Skin epidermis (tissue), 12 donors: ENCODE data around the gene GINS2.
A peak's percentile ranks its signal among the peaks of the same experiment; 100 is the strongest.

ENCODE experiments used
- H3K27ac ChIP-seq, 21 experiments: fragments of 200-600 bp; sonication (generic) in 11 of 21; one replicate each; pipeline ENCODE4 v1.5.0; 2020; ENCODE audit warnings: mild to moderate bottlenecking in 3 of 21, inconsistent platforms in 2 of 21, moderate library complexity in 2 of 21
- H3K4me3 ChIP-seq, 7 experiments: fragments of 200-600 bp; sonication (generic) in 2 of 7; one replicate each; pipeline ENCODE4 v1.5.0; 2020; ENCODE audit warnings: inconsistent platforms in 2 of 7, mild to moderate bottlenecking in 2 of 7, moderate library complexity in 1 of 7

GINS2 gene

GRCh38 chr16:85688586-85689284 is at the start of gene GINS2:
GINS2 (minus strand) TSS chr16:85688954; CDS start chr16:85688898, 56 bp downstream.
- H3K27ac ChIP-seq, result peak within 1 kb of the TSS in 5 of 21 experiments; percentile 11 to 56 (median 49)
- peak within 1 kb of the TSS; percentile 45 to 83 (median 72) for H3K4me3 ChIP-seq

DNA sequence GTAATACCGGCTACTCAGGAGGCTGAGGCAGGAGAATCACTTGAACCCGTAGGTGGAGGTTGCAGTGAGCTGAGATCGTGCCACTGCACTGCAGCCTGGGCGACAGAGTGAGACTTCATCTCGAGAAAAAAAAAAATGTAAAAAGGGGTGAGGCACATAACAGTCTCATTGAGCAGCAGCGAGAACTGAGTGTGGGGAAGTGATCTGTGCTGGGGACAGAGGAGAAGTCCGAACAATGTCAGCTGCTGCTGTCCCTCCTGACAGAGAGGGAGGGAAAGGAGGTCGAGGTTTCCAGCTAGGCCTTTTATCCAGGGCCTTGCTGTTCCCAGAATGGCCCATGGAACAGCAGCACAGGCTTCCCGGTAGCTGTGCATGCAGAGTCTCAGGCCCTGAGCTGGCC is 48.2 kb upstream of the GINS2 start:
- Histone ChIP-seq H3K4me3 (no peak overlapping the region), H3K27ac (no peak overlapping the region)

DNA sequence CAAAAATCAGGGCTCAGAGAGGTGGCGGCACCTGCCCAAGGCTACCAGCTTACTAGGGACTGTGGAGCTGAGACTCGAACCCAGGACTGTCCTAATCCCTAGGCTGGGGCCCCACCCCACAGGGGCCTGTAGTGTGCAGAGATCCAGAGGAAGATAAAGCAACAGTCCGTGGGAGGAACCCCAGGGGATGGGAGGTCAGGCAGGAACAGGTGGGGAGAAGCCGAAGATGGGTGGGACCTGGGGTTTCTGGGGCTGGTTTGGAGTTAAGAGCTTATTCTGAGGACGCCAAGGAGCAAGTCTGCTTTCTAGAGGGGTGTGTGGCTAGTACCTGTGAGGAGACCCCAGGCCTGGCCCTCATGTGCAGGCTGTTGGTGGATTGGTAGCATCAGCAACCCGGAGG is 47.2 kb upstream of the GINS2 start:
- Histone ChIP-seq H3K4me3 (no peak overlapping the region), H3K27ac (no peak overlapping the region)

GRCh38 chr16:85735225-85735635 is 46.5 kb upstream of the GINS2 start:
- H3K27ac ChIP-seq, result peak overlapping the region in 3 of 21 experiments; percentile 8 to 37 (median 10)

GRCh38 chr16:85734311-85735017 is 45.7 kb upstream of the GINS2 start:
- Histone ChIP-seq H3K27ac (peak overlapping the region in 4 of 21 experiments; percentile 1 to 37 (median 9)), H3K4me3 (no peak overlapping the region)

More at GRCh38 chr16:85735225-85735635, 46.5 kb upstream of the GINS2 start:
- H3K4me3 ChIP-seq, result no peak overlapping the region

DNA sequence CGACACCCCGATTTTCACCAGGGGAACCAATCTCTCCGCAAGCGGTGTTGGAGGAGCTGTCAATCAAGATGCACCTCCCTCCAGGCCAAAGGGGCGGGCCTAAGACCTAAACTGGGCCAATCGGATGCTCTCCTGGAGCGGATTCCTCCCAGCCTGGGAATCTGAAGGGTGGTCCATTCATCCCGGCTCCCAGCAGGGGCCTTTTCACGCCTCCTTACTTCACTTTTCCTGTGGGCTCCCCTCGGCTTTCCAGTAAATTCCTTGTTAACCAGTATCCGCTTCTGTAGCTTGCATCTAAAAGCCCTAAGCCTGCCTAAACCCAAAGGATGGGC is 45.1 kb upstream of the GINS2 start:
- H3K27ac ChIP-seq, result no peak overlapping the region
- H3K4me3 ChIP-seq, result no peak overlapping the region

DNA sequence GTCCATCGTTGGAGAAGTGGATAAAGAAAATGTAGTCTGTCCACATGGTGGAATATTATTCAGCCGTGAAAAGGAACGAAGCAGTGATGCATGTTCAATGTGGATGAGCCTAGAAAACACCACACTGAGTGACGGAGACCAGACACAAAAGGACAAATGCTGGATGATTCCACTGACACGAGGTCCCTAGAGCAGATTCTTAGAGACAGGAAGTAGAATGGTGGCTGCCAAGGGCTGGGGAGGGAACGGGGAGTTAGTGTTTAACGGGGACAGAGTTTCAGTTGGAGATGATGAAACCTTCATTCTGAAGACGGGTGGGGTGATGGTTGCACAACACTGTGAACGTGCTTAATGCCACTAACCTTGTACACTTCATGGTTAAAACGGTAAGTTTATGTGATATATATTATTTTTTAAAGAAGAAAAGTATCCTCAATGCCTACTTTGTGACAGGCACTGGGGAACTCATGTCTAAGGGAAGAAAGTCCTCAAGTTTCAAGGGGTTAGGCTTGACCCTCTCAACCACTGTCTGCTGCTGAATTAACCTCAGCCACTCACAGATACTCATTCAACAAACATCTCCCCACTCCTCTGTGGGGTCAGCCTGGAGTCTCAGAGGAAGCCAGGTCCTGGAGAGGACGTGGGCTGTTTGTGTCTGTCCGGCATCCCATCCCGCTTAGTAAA is 44.5 kb upstream of the GINS2 start:
- Histone ChIP-seq H3K4me3 (no peak overlapping the region), H3K27ac (no peak overlapping the region)

DNA sequence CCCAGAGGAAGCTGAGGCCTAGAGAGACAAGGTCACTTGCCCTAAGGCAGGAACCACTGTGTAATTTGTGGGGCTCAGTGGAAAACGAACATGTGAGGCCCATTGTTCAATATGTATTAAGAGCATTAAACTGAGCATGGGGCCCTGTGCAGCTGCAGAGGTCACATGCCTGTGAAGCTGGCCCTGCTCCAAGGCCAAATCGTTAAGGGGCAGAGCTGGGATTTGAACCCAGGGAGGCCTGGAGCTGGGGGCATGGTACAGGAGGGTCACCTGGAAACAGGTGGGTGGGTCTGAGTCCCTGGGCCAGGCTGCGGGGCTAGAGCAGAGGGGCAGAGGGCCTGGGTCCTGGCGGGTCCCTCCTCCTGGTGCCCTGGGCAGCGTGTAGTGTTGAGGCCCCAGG is 42.4 kb upstream of the GINS2 start:
- no peak overlapping the region for H3K4me3 ChIP-seq
- no peak overlapping the region for H3K27ac ChIP-seq

- H3K4me3 ChIP-seq, result no peak overlapping the region
- H3K27ac ChIP-seq, result peak overlapping the region in 1 of 21 experiments; percentile 44
Observed at GRCh38 chr16:85730186-85730465, 41.4 kb upstream of the GINS2 start.

DNA sequence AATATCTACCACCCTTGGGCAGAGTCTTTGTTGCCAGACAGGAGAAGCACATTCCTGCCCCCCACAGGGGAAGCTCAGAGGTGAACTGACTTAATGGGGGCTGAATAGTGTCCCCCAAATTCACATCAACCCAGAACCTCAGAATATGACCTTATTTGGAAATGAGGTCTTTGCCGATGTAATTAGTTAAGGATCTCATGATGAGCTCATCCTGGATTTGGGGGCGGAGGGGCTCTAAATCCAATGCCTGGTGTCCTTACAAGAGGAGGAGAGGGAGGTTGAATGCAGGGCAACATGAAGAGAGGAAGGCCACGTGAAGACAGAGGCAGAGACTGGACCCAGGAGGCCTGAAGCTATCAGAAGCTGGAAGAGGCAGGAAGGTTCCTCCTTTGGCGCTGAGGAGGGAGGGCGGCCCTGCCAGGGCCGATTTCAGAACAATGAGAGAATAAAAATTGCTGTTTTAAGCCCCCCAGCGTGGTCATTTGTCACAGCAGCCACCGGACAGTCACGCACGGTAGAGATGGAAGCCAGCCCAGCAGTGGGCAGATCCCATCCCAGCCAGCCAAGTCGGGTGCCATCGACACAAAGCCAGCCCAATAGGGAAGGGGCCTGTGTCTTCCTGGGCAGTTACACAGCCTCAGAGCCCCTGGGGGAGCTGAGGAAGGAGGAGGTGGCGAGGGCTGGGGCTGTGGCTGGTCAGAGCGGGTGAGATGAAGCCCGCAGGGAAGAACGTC is 40.9 kb upstream of the GINS2 start:
- Histone ChIP-seq H3K27ac (peak overlapping the region in 1 of 21 experiments; percentile 44), H3K4me3 (no peak overlapping the region)

GRCh38 chr16:85728879-85729278 is 40.1 kb upstream of the GINS2 start:
- Histone ChIP-seq H3K27ac (no peak overlapping the region), H3K4me3 (no peak overlapping the region)

DNA sequence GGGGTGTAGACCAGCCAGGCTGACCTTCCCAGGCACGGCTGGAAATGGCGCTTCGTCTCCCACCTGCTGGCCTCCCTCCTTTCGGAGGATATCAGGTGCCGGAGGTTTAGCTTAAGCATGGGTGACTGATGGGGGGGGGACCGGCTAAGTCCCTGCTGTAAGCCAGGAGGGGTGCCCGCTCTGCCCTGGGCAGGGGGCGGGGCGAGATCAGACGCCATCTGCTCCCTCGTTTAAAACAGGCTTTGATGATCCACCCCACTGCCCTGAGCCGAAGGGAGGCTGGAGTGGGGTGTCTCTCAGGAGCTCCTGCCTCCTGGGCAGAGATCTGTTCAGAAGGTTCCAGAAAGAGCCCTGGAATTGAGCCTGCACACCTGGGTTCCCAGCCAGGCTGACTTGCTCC is 36.2 kb upstream of the GINS2 start:
- Histone ChIP-seq H3K4me3 (no peak overlapping the region), H3K27ac (no peak overlapping the region)

DNA sequence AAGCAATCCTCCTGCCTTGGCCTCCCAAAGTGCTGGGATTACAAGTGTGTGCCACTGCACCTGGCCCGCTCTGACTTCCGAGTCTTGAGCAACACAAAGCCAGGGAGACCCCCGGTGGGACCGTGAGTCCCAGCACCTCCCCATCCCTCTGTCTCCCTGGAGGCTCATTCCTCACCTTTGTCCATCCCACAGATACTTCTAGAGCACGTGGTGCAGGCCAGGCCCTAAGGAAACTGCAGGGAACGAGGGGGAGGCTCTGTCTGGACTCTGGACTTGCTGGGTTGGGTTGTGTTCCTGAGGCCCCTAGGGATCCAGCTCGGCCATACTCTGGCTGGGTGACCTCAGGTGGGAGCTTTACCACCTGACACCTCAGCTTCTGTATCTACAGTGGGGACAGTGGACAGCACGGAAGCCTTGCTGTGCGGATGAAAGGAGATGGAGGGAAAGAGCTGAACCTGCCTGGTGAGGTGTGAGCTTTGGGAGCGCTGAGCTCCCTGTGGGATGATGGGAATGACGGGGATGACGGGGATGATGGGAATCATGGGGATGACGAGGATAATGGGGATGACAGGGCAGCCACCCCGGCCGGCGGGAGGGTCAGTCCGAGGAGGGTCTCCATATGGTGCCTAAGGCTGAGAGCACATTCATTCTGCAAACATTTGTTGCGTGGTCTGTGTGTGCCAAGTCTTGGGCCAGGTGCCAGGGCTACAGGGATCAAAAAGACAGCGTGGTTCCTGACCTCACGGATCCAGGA is 35.5 kb upstream of the GINS2 start:
- H3K4me3 ChIP-seq, result no peak overlapping the region
- H3K27ac ChIP-seq, result no peak overlapping the region

GRCh38 chr16:85722128-85722893 is 33.6 kb upstream of the GINS2 start:
- Histone ChIP-seq H3K4me3 (no peak overlapping the region), H3K27ac (no peak overlapping the region)

GRCh38 chr16:85720302-85720637 is 31.5 kb upstream of the GINS2 start:
- H3K27ac ChIP-seq, result no peak overlapping the region
- H3K4me3 ChIP-seq, result no peak overlapping the region

DNA sequence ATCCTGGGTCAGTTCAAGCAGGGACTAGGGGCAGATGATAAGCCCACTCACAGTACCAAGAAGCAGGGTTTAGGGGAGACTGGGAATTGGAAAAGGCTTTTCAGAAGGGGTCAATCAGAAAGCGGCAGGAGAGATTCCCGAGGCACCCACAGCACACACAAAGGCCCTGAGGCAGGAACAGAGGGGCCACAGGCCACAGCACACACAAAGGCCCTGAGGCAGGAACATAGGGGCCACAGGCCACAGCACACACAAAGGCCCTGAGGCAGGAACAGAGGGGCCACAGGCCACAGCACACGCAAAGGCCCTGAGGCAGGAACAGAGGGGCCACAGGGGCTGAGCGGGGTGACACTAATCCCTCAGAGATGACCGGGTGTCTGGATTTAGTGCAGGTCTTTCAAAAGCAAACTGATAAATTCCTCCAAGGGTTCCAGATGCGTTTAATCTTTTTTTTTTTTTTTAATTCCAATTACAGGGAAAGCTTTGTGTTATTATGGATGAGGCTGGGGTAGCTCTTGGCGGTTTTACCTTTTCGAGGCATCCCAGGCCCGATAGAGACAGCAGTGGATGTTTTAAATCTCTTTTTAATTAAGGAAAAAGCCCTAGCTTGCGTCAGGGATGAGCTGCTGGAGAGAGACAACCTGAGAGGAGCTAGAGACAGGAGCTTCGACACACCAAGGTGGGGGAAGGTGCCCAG is 31.0 kb upstream of the GINS2 start:
- no peak overlapping the region for H3K4me3 ChIP-seq
- H3K27ac ChIP-seq, result no peak overlapping the region

DNA sequence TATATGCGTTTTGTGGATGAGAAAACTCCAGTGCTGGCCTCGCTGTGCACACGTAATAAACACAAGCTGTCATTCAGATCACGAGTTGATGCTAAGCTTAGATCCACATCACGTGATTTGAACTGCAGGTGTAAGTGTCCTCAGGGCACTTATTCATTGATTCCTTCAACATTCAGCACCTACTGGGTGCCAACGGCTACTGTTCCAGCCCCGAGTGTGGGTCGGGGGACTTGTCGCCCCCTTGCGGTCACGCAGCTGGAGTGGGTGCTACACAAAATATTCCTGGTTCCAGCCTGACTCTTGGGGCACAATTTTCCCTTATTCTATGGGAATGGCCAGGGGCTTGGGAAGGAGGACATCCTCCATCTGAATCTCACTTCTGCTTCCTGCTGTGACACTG is 29.9 kb upstream of the GINS2 start:
- Histone ChIP-seq H3K4me3 (no peak overlapping the region), H3K27ac (no peak overlapping the region)

DNA sequence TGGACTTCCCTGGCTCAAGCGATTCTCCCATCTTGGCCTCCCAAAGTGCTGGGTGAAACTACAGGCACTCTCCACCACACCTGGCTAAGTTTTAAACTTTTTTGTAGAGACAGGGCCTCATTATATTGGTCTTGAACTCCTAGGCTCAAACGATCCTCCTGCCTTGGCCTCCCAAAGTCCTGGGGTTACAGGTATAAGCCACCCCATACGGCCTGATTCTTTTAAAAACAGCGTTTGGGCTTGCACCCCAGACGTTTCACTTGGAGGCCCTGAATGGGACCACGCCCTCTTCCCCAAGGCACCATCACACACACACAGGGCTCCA is 29.4 kb upstream of the GINS2 start:
- no peak overlapping the region for H3K4me3 ChIP-seq
- no peak overlapping the region for H3K27ac ChIP-seq
